Left ventricle myocardium inferior (tissue), 1 donor: ENCODE data around the gene EIF3L. TPM values are rescaled to one million over a fixed set of nuclear protein-coding genes. Genes with fewer than 3 reads are reported as not detected.

Experiments used
- DNase-seq: peaks from one replicate; pipeline ENCODE4 v3.0.0-alpha.2; 2020
- H3K27ac ChIP-seq: fragments of 200-600 bp; replicated peaks from 2 replicates; pipeline ENCODE4 v1.8.0; 2021
- H3K27me3 ChIP-seq: fragments of 200-600 bp; 2 replicates; pipeline ENCODE4 v1.8.0; 2021; ENCODE audit warnings: low read depth
- H3K36me3 ChIP-seq: fragments of 200-600 bp; 2 replicates; pipeline ENCODE4 v1.8.0; 2021
- H3K4me1 ChIP-seq: fragments of 200-600 bp; 2 replicates; pipeline ENCODE4 v1.8.0; 2021
- H3K4me3 ChIP-seq: fragments of 200-600 bp; 2 replicates; pipeline ENCODE4 v1.8.0; 2021; ENCODE audit warnings: mild to moderate bottlenecking, moderate library complexity
- H3K9me3 ChIP-seq: fragments of 200-600 bp; replicated peaks from 2 replicates; pipeline ENCODE4 v1.8.0; 2021
- intact Hi-C: fragments of 100-400 bp; cut with micrococcal nuclease; formaldehyde crosslinking; loops from one replicate; pipeline ENCODE4 v1.11.0; 2022
- total RNA-seq: library from RNA; stranded (reverse); fragmentation: NEBNext Ultra II Directional; extraction: Animal tissue kit (Norgen Biotek cat#: 25700); gene quantifications from one replicate; pipeline ENCODE4 v1.2.1, GENCODE V29; 2021
- TF ChIP-seq, protein P1 (sequence below): fragments of 200-600 bp; IDR thresholded peaks from 2 replicates; pipeline ENCODE4 v1.8.0; 2021; ENCODE audit warnings: antibody characterized with exemption, mild to moderate bottlenecking, borderline replicate concordance
- donor health status: DM: no; HTN: yes; CAD: no; lungs with severe emphysema.

EIF3L gene
- total RNA-seq, 1 donor from 2014 or later, result 379 TPM

DNA sequence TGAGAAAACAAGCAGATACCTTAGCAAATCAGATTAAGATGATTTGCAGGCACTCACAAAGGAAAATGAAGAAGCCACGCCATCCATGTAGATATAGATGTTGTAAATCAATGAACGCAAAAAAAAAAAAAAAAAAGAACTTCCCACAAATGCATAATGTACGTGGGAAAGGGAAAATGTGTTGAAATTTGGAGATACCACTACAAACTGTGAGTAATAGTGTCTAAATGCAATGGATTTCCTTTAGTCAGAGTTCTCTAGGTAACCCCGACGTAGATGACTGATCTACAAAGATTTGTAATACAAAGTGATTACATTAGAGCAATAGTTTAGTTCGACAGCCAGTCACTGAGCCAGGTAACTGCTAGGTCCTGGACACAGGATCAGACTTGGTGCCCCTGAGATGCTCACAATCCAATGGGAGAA lies 4.3 kb upstream of the EIF3L start:
- TF ChIP-seq, protein P1, sequence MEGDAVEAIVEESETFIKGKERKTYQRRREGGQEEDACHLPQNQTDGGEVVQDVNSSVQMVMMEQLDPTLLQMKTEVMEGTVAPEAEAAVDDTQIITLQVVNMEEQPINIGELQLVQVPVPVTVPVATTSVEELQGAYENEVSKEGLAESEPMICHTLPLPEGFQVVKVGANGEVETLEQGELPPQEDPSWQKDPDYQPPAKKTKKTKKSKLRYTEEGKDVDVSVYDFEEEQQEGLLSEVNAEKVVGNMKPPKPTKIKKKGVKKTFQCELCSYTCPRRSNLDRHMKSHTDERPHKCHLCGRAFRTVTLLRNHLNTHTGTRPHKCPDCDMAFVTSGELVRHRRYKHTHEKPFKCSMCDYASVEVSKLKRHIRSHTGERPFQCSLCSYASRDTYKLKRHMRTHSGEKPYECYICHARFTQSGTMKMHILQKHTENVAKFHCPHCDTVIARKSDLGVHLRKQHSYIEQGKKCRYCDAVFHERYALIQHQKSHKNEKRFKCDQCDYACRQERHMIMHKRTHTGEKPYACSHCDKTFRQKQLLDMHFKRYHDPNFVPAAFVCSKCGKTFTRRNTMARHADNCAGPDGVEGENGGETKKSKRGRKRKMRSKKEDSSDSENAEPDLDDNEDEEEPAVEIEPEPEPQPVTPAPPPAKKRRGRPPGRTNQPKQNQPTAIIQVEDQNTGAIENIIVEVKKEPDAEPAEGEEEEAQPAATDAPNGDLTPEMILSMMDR, result no peak
- intact Hi-C loops, result no loop called here
- no peak for DNase-seq
- Histone ChIP-seq H3K36me3 (peaks cover 2% of the 10 kb centered on the region), H3K9me3 (no peaks in the 10 kb centered on the region), H3K4me3 (peak overlapping the region; percentile 97), H3K4me1 (peaks cover 49% of the 10 kb centered on the region), H3K27me3 (no peaks in the 10 kb centered on the region), H3K27ac (peak overlapping the region; percentile 96)

DNA sequence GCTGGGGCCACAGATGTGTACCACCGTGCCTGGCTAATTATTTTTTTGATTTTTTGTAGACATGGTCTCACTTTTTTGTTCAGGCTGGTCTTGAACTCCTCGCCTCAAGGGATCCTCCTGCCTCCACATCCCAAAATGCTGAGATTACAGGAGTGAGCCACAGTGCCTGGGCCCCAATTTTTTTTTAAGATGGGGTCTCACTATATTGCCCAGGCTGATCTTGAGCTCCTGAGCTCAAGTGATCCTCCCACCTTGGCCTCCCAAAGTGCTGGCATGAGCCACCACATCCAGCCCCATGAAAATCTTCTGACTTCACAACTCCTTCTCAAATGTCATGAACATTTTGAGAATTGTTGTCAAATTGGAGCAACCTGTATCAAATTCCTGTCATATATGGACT lies 2.8 kb upstream of the EIF3L start:
- Histone ChIP-seq H3K4me3 (no peak overlapping the region), H3K27ac (no peak overlapping the region), H3K9me3 (no peaks in the 10 kb centered on the region), H3K4me1 (peaks cover 62% of the 10 kb centered on the region), H3K27me3 (no peaks in the 10 kb centered on the region), H3K36me3 (peaks cover 8% of the 10 kb centered on the region)
- intact Hi-C loops, result no loop called here
- TF ChIP-seq, protein P1, result no peak
- DNase-seq, result no peak

DNA sequence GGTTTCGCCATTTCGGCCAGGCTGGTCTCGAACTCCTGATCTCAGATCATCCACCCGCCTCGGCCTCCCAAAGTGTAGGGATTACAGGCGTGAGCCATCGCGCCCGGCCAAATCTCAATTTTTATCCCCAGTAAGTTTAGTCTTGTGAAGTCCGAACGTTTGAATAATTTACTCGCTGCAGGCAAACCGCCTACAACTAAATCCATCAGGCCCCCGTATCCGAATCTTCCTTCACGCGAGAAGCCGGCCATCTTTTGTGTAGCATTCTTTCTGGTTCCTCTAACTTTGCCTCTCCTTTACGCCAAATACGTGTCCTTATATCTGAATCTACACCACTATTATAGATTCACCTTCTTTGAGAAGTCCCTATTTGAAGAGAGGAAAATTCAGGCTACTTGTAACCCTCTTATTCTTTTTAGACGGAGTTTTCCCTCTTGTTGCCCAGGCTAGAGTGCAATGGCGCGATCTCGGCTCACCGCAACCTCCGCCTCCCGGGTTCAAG lies 581 bp upstream of the EIF3L start:
- Histone ChIP-seq H3K27ac (peak overlapping the region; percentile 93), H3K36me3 (peaks cover 28% of the 10 kb centered on the region), H3K27me3 (no peaks in the 10 kb centered on the region), H3K4me1 (peaks cover 63% of the 10 kb centered on the region), H3K9me3 (no peaks in the 10 kb centered on the region), H3K4me3 (peak overlapping the region; percentile 80)
- no peak for DNase-seq
- TF ChIP-seq, protein P1, result no peak
- intact Hi-C loops, result no loop called here

DNA sequence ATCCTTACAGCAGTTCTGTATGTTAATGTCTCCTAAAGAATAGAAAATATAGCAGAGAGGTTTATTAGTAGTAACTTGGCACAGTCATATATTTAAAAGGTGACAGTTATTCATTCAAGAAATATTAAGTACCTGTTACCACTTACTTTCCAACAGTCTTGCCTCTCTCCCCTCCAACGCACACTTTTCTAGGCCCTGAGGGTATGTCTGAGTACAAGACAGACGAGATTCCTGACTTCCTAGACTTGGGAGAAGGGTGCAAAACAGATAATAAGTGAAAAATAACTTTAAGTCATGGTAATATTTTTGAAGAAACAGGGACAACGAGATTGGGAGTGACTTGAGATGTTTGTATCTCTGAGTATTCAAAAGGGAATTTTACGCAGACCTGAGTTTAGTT lies 1.6 kb downstream of the EIF3L start:
- Histone ChIP-seq H3K36me3 (peaks cover 49% of the 10 kb centered on the region), H3K9me3 (no peaks in the 10 kb centered on the region), H3K4me1 (peaks cover 73% of the 10 kb centered on the region), H3K27me3 (no peaks in the 10 kb centered on the region), H3K4me3 (no peak overlapping the region), H3K27ac (no peak overlapping the region)
- TF ChIP-seq, protein P1, result no peak
- no peak for DNase-seq
- intact Hi-C loops, result no loop called here

DNA sequence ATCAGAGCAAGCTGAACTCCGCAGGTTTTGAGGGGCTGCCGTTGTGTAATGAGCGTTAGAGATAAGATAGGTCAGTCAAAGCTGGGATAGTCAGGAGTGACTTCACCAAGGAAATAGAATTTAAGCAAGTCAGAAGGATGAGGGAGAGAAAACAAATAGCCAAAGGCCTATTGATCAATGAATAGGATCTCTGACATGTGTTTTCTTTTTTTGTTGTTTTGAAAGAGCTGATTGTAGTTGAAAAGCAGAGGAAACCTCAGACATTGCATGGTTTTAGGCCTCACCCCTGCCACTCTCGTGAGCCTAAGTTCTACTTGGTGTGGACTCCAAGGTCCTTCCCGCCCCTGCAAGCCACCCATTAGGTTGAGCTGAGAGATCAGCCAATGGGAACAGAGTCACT lies 3.2 kb downstream of the EIF3L start:
- intact Hi-C loops, result no loop called here
- peaks cover 73% of the 10 kb centered on the region for H3K4me1 ChIP-seq

More for the DNA sequence above, 3.2 kb downstream of the EIF3L start:
- H3K27ac ChIP-seq, result no peak overlapping the region
- DNase-seq, result no peak
- H3K9me3 ChIP-seq, result no peaks in the 10 kb centered on the region
- no peak overlapping the region for H3K4me3 ChIP-seq
- H3K36me3 ChIP-seq, result peaks cover 65% of the 10 kb centered on the region
- H3K27me3 ChIP-seq, result no peaks in the 10 kb centered on the region
- TF ChIP-seq, protein P1, result no peak
